Keratinocyte (primary cell): ENCODE measurements around the gene KIF16B.

Experiments
- EZH2 ChIP-seq: IDR thresholded peaks from one replicate; pipeline ENCODE4 v1.6.1; 2012; ENCODE audit warnings: inconsistent platforms, mild to moderate bottlenecking, low read length, moderate library complexity
- TF ChIP-seq, protein P1 (sequence below), 3 experiments: IDR thresholded peaks in 1 of 3; conservative IDR thresholded peaks in 1 of 3; optimal IDR thresholded peaks in 1 of 3; 2 replicates in 2 of 3; 3 replicates in 1 of 3; pipeline versions ENCODE3 to v1.5.1; 2011; ENCODE audit warnings: low read length in 3 of 3, mild to moderate bottlenecking in 3 of 3, moderate library complexity in 2 of 3, control low read depth in 1 of 3, inconsistent platforms in 1 of 3; ENCODE audit not compliant: insufficient read depth in 2 of 3; ENCODE audit errors: extremely low read depth in 1 of 3

DNA sequence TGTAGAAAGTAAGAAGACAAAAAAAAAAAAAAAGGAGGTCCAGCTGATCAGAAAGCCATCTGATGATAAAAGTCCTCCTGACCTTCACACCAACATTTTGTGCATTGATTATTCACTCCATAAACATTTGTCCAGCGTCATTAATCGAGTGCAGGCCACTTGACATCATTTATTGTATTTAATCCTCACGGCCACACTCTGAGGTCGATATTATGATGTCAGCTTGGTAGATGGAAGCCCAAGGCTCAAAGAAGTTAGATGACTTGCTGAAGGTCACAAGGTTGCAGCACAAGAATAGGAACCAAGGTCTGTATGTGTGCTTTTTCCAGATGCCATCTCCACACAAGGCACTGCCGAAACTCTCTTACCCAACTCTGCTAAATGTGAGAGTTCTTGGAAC, 328.4 kb downstream of the KIF16B start:
- TF ChIP-seq, protein P1, sequence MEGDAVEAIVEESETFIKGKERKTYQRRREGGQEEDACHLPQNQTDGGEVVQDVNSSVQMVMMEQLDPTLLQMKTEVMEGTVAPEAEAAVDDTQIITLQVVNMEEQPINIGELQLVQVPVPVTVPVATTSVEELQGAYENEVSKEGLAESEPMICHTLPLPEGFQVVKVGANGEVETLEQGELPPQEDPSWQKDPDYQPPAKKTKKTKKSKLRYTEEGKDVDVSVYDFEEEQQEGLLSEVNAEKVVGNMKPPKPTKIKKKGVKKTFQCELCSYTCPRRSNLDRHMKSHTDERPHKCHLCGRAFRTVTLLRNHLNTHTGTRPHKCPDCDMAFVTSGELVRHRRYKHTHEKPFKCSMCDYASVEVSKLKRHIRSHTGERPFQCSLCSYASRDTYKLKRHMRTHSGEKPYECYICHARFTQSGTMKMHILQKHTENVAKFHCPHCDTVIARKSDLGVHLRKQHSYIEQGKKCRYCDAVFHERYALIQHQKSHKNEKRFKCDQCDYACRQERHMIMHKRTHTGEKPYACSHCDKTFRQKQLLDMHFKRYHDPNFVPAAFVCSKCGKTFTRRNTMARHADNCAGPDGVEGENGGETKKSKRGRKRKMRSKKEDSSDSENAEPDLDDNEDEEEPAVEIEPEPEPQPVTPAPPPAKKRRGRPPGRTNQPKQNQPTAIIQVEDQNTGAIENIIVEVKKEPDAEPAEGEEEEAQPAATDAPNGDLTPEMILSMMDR (optimal IDR thresholded peaks at IDR 0.05 in 1 of 3, IDR thresholded peaks at IDR 0.05 in 1 of 3, conservative IDR thresholded peaks at IDR 0.05 in 1 of 3; ENCODE audit: extremely low read depth in 1 of 3, insufficient read depth in 2 of 3, low read length in 3 of 3): no peak
- TF ChIP-seq EZH2: no peak
